Activated naive CD4-positive, alpha-beta T cell (primary cell): ENCODE results near the gene TPM1.

Experiments used
- DNase-seq, 4 experiments: peaks; one replicate each; lab custom pipeline; 2025; lab: John Stamatoyannopoulos, UW

TPM1 gene

DNA sequence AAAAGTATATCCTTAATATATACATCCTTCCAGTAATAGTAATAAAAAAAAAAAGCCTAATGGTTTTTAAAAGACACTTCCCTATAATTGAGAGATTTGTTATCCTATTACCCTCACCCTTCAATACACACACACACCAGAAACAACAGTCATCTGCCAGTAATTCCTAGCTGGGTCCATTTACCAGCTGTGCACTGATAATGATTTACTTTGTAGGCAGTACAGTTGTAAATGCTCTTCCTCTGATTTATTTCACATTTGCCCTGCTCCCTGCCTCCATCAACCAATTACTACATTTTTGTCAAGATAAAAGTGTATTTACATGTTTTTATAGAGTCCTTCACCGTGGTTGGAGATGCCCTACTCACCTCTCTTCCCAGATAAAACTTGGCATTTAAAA is 12.4 kb downstream of the TPM1 start:
- no peak for DNase-seq

DNA sequence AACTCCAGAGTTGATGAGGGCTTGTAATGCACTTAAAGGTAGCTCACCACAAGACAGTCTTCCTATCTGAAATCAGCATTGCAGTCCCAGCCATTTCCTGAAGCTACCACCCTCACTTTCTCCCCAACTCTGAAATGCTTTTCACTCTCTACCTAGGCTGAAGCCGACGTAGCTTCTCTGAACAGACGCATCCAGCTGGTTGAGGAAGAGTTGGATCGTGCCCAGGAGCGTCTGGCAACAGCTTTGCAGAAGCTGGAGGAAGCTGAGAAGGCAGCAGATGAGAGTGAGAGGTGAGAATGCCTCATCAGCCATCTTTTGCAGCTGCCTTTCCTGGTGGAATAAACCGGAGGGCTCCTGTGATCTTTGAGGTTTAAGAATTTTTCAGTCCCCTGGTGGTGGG is 14.3 kb downstream of the TPM1 start:
- DNase-seq, result no peak

DNA sequence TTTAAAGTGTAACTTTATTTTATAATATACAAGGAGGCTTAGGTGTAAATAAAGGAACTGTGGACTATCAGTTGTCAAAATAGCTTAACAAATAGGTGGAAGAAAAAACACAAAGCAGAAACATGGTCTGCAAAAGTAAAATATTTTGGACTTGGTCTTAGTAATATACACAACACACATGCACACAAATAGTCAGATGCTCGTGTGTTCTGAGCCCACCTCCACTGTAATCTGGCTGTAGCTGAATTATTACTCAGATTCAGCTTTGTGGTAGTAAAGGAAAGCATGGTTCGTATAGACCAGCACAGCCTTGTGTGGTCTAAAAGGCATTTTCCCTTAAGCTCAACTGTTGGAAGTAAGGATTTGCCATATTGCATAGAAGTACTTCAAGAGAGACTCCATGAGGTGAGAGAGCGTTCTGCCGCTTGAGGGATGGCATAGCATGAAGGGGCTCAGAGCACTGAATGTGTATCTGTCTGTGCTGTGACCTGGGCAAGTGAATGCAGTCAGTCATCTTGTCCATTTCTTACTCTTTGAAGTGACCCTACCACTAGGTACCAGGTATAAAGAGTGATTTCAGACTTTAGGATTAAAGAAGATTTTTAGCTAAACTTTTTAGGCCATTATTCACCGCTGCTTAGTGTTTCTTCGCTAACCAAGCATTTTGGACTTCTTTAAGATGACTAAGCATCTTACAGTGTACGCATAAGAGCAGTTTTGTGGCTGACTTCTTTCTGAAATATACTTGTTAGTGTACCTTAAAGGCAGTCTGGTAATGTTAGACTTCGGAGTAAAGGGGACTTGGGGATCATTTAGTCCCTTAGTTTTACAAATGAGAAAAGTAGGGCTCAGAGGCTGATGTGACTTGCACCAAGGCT is 15.2 kb downstream of the TPM1 start:
- no peak for DNase-seq

DNA sequence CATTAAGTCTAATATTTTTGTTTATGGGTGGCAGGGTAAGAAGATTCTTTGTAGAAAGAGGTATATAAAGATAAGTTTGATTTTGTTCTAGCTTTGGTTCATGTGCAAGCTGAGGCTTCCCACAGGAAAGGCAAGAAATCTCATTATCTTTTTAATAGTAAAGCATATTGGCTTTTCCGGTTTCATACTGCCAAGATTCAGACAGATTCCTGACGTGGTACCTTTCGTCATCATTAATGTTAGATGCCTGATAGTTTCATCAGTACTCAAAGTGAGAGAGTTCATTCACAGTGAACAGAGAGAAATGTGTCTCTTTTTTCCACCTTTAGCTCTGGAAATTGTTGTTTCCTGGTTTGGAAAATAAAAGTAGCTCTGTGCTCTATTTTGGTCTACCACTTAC is 16.5 kb downstream of the TPM1 start:
- no peak for DNase-seq

DNA sequence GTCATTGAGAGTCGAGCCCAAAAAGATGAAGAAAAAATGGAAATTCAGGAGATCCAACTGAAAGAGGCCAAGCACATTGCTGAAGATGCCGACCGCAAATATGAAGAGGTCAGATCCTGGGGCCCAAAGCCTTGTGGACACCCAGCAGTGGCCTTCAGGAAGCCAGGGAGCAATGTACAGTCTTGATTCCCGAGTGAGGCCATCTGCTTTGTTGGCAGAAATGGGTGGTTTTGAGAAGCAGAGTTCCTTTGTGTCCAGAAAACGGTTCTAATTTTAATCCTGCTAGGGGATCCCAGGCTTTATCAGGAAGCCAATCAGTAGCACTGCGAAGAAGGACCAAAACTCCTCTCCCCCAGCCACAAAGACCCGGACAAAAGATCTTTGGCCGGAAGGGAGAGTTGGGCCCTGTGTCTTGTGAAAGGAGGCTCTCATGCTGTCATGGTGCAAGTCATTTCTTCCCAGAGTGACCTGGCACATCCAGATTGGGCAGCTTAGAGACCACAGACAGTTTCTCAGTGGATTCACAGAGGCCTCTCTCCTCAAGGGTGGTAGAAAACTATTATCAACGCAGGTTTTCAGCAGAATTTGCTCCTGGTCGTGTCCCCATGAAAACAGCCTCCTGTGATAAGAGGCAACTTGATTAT is 17.1 kb downstream of the TPM1 start:
- no peak for DNase-seq

DNA sequence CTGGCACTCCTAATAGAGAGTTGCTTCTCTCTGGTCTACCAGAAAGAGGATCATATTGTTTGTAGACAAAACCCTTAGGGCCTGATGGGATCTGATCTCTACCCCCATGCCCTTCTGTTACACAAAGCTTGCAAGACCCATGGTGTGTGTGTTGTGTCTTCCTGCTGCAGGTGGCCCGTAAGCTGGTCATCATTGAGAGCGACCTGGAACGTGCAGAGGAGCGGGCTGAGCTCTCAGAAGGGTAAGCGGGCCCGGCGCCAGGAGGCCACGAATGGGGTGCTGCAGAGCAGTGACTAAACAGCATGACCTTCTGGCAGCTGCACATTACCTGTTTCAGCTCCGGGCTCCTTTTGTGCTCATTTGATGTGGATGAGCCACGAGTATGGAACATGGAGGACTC is 18.2 kb downstream of the TPM1 start:
- DNase-seq, result no peak

DNA sequence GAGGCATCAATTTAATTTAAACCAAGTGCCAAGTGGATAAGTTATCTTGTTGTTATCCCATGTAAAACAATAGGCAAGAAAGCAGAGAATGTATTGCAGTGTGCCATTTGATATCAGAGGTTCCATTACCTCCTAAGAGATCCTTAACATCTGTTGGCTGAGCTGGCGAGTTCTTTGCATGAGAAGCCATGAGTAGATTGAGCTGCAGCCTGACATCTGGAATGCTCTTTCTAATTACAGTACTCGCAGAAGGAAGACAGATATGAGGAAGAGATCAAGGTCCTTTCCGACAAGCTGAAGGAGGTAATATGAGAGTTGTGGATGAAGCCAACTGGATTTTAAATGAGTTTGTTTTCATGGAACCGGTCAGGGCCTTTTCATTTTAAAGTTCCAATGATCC is 19.4 kb downstream of the TPM1 start:
- DNase-seq, result no peak

DNA sequence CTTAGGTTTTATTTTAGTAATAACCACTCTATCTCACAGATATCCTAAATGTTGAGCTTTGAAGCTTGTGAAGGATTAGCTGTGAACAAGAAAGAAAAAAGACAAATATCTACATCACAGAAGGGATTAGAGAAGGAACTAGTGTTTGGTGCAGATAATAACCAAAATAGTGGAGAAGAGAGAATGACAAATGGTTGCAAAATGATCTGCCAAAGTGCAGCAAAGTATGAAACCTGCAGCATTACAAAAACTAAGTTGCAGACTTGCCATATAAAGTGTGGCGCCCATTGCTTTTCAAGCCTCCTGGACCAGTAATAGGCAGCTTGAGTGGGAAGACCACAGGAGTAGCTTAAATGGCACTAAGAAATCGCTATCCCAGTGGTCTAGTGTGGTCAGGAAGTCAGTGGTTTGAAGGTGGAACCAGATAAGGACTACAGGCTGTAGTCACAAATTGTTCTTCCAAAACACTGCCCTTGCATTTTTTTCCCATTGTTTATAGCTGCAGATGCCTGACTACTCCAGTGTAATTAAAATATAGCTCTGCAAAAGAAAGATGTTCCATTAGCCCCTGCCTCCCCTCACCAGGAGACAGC is 20.7 kb downstream of the TPM1 start:
- DNase-seq, result no peak

DNA sequence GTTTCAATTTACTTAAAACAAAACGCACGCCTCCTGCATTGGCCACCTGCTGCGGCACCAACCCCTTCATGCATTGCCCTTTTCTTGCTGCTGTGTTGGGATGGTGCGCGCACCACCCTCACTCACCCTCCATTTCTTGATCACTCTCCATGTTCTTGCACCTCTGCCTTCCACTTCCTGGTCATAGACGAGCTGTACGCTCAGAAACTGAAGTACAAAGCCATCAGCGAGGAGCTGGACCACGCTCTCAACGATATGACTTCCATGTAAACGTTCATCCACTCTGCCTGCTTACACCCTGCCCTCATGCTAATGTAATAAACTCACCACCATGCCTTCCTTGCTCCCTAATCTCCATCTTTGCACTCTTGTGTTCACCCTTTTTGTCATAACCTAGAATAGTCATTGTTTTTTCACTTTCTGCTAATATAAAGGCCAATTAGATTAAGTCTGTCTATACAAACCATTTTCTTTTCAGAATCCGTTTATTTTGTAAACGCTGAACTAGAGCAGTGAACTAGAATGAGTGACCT is 21.4 kb downstream of the TPM1 start:
- no peak for DNase-seq

DNA sequence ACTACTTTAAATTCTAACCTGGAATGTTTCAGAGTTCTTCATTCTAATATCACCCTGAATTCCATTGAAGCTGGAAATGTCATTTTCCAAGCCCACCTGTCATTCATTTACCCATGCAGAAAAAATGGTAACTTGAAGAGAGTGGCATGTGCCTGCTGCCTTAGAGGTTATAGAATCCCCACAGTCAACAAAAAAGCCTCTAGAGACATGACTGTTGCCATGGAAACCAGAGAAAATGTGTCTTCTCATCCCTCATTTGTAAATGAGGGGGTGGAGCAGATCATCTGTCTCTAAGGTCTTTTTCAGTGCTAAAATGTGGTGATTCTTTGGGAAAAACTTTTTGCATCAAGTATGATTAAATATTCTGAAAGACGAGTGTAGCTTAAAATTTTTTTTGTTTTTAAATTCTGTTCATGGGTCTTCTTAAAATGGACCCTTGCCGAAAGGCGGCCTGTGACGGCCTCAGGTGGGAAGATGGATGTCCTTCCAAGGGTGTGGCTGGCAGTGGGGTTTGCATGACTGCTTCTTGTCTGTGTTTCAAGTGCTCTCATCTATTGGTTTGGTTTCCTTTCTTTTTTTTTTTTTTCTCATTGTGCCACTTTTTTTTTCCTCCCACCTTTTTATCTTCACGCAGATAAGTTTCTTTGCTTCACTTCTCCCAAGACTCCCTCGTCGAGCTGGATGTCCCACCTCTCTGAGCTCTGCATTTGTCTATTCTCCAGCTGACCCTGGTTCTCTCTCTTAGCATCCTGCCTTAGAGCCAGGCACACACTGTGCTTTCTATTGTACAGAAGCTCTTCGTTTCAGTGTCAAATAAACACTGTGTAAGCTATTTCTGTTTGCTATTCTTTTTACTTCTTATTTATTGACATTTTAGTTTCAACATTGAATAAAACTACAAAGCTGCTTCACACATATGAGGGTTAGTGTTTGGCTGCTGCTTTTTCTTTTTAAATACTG is 23.0 kb downstream of the TPM1 start:
- no peak for DNase-seq

DNA sequence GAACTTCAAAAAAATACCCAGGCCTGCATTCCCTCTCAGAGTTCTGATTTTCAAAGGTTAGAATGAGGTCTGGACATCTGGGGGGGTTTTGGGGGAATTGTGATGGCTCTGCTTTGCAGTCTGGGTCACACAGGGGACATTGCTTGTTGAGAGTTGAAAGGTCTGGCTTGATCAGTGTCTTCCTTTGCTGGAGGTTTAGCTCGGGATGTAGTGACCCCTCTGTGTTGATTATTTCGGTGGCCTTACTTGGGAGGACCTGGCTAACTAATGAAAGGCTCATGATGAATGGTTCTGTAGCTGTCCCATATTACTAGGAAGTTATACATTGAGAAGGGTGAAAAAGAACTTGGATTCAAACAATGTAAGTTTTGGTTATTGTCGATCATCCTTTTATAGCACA is 23.7 kb downstream of the TPM1 start:
- DNase-seq, result no peak

DNA sequence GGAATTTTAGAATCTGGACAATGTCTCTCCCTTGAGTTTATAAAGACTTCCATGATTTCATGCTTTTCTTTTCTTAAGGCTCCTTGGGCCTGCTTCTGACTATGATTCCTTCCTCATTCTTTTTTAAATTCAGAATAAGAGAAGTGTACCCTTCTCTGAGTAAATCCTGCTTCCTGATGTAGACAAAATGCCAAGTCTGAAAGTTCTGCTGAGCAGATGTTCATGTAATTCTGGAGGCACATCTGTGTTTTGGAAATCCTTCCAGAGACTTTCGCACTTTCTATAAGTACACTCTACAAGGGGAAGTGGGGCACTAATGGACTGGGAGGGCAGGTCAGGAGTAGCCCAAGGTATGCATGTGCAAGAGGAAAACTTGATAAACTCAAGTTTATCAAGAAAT is 24.8 kb downstream of the TPM1 start:
- DNase-seq, result no peak

DNA sequence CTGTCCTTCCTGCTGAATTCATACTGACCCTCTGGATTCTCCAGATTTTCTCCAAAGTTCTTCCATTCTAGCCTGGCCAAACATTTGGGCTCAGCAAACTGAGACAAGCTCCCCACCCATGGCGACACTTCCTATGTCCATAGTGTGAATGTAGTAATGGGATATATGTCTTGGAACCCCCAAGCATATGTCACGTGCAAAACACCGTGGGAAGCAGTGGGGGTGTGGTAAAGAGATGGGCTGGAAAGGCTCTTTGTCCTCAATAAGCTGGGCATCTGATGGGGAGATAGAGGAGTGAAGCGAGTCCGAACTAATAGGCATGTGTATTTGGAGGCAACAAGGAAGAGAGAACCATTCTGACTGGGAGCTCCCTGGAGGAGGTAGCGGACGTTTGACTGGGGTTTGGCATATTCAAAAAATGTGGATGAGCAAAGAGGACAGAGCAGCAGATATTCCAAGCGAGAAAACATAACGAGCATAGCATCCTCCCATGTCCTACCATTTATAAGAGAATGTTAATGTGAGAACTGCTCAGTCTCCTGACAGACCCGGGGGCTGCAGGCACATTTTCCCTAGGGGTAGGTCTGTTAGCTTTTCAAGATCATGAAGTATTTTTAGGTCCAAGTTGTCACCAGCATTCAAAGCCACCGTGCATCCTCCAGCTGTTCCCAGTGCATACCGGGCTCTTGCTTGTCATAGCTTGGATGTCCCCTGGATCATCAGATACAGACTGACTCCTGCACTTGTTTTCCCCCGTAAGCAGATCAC is 25.6 kb downstream of the TPM1 start:
- DNase-seq, result no peak

DNA sequence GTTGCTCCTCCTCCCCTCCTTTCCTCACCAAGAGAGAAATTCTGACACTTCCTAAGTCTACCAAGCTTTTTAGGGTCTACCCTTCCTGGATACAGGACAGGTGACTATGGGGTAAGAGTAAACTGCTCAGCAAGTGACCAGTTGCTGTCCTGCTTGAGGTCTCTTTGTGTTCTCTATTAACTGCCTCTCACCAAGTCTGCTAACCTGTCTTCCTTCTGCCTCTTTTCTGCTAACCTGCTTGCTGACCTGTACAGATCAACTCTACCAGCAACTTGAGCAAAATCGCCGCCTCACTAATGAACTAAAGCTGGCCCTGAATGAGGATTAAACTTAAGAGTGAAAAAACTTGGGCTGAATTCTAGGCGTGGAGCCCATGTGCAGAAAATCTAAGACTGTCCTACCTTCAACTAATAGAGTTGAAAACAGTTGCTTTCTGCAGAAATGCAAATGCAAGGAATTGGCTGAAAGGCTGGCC is 27.1 kb downstream of the TPM1 start:
- DNase-seq, result no peak

DNA sequence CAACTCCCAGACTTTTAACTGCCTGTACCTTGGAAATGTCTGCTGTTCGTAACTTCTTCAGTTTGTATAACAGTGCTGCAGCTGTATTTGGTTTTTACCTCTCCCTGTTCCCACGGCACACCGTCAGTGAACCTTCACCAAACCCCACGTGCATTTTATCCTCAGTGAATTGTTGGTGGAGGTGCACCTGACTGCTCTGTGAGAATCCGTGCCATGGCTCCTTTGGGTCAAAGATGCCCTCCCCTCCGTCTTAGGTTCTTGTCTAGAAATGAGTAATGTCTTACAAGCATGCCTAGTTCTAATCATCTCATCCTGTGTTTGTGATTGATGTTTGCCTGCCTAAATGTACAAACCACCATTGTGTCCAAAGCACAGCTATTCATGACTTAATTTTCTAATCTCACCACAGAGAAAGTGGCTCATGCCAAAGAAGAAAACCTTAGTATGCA is 28.2 kb downstream of the TPM1 start:
- no peak for DNase-seq

DNA sequence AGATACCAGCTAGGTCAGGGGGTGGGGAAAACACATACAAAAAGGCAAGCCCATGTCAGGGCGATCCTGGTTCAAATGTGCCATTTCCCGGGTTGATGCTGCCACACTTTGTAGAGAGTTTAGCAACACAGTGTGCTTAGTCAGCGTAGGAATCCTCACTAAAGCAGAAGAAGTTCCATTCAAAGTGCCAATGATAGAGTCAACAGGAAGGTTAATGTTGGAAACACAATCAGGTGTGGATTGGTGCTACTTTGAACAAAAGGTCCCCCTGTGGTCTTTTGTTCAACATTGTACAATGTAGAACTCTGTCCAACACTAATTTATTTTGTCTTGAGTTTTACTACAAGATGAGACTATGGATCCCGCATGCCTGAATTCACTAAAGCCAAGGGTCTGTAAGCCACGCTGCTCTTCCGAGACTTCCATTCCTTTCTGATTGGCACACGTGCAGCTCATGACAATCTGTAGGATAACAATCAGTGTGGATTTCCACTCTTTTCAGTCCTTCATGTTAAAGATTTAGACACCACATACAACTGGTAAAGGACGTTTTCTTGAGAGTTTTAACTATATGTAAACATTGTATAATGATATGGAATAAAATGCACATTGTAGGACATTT is 28.9 kb downstream of the TPM1 start:
- DNase-seq, result no peak

DNA sequence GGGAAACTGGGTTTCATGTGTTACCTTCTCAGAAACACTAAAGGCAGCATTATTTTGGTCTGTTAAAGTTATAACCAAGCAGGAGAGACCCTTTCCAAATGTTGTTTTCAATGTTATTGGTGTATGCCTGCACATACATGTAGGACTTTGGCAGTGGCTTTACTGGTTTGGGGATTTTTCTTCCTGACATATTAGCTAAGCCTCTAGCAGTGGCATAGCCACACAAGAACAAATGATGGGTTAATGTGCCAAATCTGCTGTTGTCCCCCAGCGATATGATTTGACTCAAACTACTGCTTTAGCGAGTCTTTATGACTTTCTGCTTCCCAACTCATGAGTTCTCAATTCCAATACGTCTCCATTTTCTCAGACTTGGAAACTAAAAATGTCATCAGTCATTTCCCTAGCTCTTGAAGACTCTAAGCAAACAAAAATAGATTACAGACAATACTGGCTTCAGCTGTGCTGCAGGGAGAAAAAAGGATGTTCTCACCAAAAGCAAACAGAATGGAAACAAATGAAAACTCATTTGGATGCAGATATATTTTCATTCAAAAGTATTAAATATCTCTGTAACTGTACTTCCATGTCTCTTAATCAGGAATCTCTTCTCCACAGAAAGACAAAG is 29.6 kb downstream of the TPM1 start:
- DNase-seq, result no peak

DNA sequence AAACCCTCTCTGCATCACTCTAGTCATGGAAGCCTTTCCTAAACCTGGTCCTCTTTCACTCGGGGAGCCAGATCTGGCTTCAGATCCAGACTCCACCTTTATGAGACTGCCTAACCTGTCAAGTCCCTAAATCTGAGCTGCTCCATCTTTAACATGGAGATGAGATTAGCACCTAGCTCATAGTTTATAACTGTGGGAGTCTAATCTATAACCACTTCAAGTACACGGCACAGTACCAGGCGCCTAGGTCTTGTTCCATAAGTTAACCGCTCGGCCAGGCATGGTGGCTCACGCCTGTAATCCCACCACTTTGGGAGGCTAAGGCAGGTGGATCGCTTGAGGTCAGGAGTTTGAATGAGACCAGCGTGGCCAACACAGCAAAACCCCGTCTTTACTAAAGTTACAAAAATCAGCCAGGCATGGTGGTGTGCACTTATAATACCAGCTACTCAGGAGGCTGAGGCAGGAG is 30.3 kb downstream of the TPM1 start:
- DNase-seq, result no peak

DNA sequence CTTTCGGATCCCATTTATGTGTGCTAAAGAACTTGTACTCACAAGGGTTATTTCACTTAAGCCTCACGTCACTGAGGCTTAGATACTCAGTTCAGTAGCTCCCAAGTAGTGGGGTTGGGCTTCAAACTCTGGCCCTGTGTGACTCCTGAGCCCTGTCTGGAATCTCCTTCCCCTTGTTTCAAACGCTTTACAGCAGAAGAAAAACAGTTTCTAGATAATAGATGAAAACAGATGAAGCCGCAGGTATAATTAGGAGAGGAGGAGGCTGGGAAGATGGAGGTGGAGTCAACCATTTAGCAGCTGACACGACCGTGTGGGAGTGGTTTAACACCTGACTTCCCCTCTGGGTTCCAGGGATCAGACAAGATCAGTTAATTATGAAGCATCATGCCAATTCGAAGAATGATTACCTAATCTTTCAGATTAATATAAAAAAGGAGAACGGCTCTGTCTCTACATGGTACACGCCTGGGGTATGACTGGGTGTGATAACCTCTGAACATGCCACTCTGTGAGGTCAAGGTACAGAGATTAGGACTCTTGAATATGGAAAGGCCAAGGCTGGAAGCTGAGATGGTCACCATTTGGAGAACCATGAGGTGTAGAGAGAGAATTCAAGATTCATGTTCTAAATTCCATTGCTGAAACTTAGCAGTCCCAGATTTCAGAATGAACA is 31.1 kb downstream of the TPM1 start:
- DNase-seq, result no peak
